Measurements from ENCODE around the gene DNMT3A. TPM values are rescaled to one million over a fixed set of nuclear protein-coding genes. Genes with fewer than 3 reads are reported as not detected.

Gene DNMT3A
- total and polyA plus RNA-seq, 2 of the 8 experiments (the other 6 are each of a cell fraction or from before 2014, with no cell fraction given) = 33.6 to 178 TPM

GRCh38 chr2:25367296-25367695, 25.6 kb upstream of the DNMT3A start:
- Histone ChIP-seq H3K4me3 (ENCODE audit: extremely low read depth in 1 of 4, insufficient read depth in 2 of 4, low read depth in 3 of 4, low read length in 4 of 4) (no peak overlapping the region), H2BK5ac (ENCODE audit: low read depth, low read length) (no peak overlapping the region), H3K36me3 (ENCODE audit: control insufficient read depth in 2 of 4, insufficient read depth in 4 of 4, low read length in 3 of 4) (no peaks in the 10 kb centered on the region), H3K27me3 (replicated peaks in 1 of 4; ENCODE audit: control insufficient read depth in 3 of 4, extremely low read depth in 1 of 4, insufficient read depth in 3 of 4, low read length in 3 of 4) (peaks cover 0 to 25% (median 14%) of the 10 kb centered on the region in 4 experiments; a peak in 6 of 7 replicates), H4K5ac (ENCODE audit: insufficient read length, low read depth, low read length) (no peak overlapping the region), H2BK15ac (ENCODE audit: low read length) (no peak overlapping the region), H4K8ac (ENCODE audit: extremely low read depth, insufficient read depth, low read length) (no peak overlapping the region), H2BK20ac (ENCODE audit: low read length) (no peak overlapping the region), H4K91ac (replicated peaks; ENCODE audit: insufficient read length, low read length) (no peak overlapping the region), H2BK120ac (replicated peaks; ENCODE audit: low read depth, low read length) (no peak overlapping the region), H3K23ac (ENCODE audit: insufficient read length) (no peak overlapping the region), H3K79me1 (ENCODE audit: low read depth, low read length) (no peaks in the 10 kb centered on the region), H4K20me1 (replicated peaks in 1 of 2; ENCODE audit: control insufficient read depth in 1 of 2, insufficient read depth in 2 of 2, low read length in 2 of 2) (no peaks in the 10 kb centered on the region), H3K4me1 (replicated peaks in 1 of 4; ENCODE audit: control insufficient read depth in 3 of 4, insufficient read depth in 4 of 4, low read length in 3 of 4) (peaks cover 0 to 5% (median under 1%) of the 10 kb centered on the region in 4 experiments; a peak in 1 of 7 replicates), H3K14ac (ENCODE audit: insufficient read length) (no peak overlapping the region), H3K4ac (replicated peaks; ENCODE audit: insufficient read length, low read depth, low read length) (no peak overlapping the region), H3K56ac (replicated peaks; ENCODE audit: insufficient read length, low read depth, low read length) (no peak overlapping the region), H3K4me2 (ENCODE audit: insufficient read depth in 1 of 2, low read depth in 2 of 2, low read length in 2 of 2) (no peak overlapping the region), H2AFZ (ENCODE audit: low read length) (no peak overlapping the region), H2BK12ac (ENCODE audit: low read depth, low read length) (no peak overlapping the region), H2AK5ac (ENCODE audit: low read depth, low read length) (no peak overlapping the region), H3K23me2 (ENCODE audit: low read depth, low read length) (no peaks in the 10 kb centered on the region), H3K9ac (replicated peaks in 1 of 4; ENCODE audit: extremely low read depth in 1 of 4, low read depth in 3 of 4, low read length in 3 of 4) (no peak overlapping the region), H3K27ac (ENCODE audit: low read depth, low read length) (no peak overlapping the region), H3K79me2 (ENCODE audit: control insufficient read depth in 1 of 2, insufficient read depth in 2 of 2, low read length in 2 of 2) (no peaks in the 10 kb centered on the region), H3K18ac (ENCODE audit: extremely low read depth, low read length) (no peak overlapping the region), H3K9me3 (ENCODE audit: insufficient read depth in 2 of 2, low read depth in 1 of 2, low read length in 1 of 2) (no peaks in the 10 kb centered on the region)
- POLR2A ChIA-PET (ENCODE audit: partially characterized antibody) = interaction anchor here (1.3 to 2.5 kb wide), 2 partner anchors 9 to 18 kb away, joined by 5 to 11 read pairs; no protein-coding TSS in a partner anchor
- no peak for DNase-seq (ENCODE audit: low read depth in 1 of 2, low spot score in 2 of 2)
- FAIRE-seq = no peak
- WGBS, 2 experiments (ENCODE audit: extremely low coverage in 1 of 2, insufficient coverage in 1 of 2, insufficient read length in 1 of 2, insufficient replicate concordance in 2 of 2, low coverage in 1 of 2, low lambda C conversion rate in 2 of 2, missing lambda C conversion rate in 1 of 2) = 83% methylated on average over 9 of the region's 9 CpGs; no CpG with 5 or more reads in 1 of the 2 experiments
- CTCF ChIA-PET (ENCODE audit: partially characterized antibody) = interaction anchor here (0.8 to 8.1 kb wide), 3 partner anchors 7 to 33 kb away, joined by 3 to 108 read pairs (median 4); no protein-coding TSS in a partner anchor
- TF ChIP-seq USF2 (IDR thresholded peaks at IDR 0.05; ENCODE audit: low read length) (no peak), JUN (IDR thresholded peaks at IDR 0.05; ENCODE audit: low read depth, low read length) (no peak), CREB1 (IDR thresholded peaks at IDR 0.05) (no peak), GABPA (IDR thresholded peaks at IDR 0.05; ENCODE audit: borderline replicate concordance, insufficient read depth, low read length) (no peak), SIRT6 (IDR thresholded peaks at IDR 0.05; ENCODE audit: low read length) (no peak), TBP (IDR thresholded peaks at IDR 0.05; ENCODE audit: low read depth, low read length) (no peak), RBBP5 (IDR thresholded peaks at IDR 0.05; ENCODE audit: borderline replicate concordance, low read depth, low read length) (no peak), HDAC6 (IDR thresholded peaks at IDR 0.05; ENCODE audit: low read depth, low read length) (no peak), NANOG (IDR thresholded peaks at IDR 0.05; ENCODE audit: insufficient read depth, low read depth, low read length, poor library complexity, severe bottlenecking) (no peak), BACH1 (IDR thresholded peaks at IDR 0.05; ENCODE audit: low read length) (no peak), SP2 (IDR thresholded peaks at IDR 0.05; ENCODE audit: low read length) (no peak), CTBP2 (IDR thresholded peaks at IDR 0.05; ENCODE audit: borderline replicate concordance, insufficient read depth, insufficient read length, low read length) (no peak), EZH2 (IDR thresholded peaks at IDR 0.05; ENCODE audit: low read depth, low read length, severe bottlenecking) (no peak), JUND (IDR thresholded peaks at IDR 0.05; ENCODE audit: low read length) (no peak)
